ENCODE measurements around the gene CLSTN3.

The CLSTN3 gene

GRCh38 chr12:7161811-7162210 lies 31.6 kb downstream of the CLSTN3 start:
- TF ChIP-seq SIN3A (IDR thresholded peaks at IDR 0.05; ENCODE audit: borderline replicate concordance, insufficient read depth, low read length), result no peak
- TF ChIP-seq, protein P1, sequence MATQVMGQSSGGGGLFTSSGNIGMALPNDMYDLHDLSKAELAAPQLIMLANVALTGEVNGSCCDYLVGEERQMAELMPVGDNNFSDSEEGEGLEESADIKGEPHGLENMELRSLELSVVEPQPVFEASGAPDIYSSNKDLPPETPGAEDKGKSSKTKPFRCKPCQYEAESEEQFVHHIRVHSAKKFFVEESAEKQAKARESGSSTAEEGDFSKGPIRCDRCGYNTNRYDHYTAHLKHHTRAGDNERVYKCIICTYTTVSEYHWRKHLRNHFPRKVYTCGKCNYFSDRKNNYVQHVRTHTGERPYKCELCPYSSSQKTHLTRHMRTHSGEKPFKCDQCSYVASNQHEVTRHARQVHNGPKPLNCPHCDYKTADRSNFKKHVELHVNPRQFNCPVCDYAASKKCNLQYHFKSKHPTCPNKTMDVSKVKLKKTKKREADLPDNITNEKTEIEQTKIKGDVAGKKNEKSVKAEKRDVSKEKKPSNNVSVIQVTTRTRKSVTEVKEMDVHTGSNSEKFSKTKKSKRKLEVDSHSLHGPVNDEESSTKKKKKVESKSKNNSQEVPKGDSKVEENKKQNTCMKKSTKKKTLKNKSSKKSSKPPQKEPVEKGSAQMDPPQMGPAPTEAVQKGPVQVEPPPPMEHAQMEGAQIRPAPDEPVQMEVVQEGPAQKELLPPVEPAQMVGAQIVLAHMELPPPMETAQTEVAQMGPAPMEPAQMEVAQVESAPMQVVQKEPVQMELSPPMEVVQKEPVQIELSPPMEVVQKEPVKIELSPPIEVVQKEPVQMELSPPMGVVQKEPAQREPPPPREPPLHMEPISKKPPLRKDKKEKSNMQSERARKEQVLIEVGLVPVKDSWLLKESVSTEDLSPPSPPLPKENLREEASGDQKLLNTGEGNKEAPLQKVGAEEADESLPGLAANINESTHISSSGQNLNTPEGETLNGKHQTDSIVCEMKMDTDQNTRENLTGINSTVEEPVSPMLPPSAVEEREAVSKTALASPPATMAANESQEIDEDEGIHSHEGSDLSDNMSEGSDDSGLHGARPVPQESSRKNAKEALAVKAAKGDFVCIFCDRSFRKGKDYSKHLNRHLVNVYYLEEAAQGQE (IDR thresholded peaks at IDR 0.05; ENCODE audit: insufficient read depth in 1 of 2, low read depth in 2 of 2, low read length in 2 of 2), result no peak
- no peak for TF ChIP-seq FOXP2 (optimal IDR thresholded peaks at IDR 0.05; ENCODE audit: borderline replicate concordance, extremely low read depth, extremely low read length, insufficient read depth)
- no peak for TF ChIP-seq POLR2AphosphoS5 (IDR thresholded peaks at IDR 0.05; ENCODE audit: low read depth, low read length)
- no peak for TF ChIP-seq TAF1 (IDR thresholded peaks at IDR 0.05; ENCODE audit: borderline replicate concordance, insufficient read depth, low read length)

DNA sequence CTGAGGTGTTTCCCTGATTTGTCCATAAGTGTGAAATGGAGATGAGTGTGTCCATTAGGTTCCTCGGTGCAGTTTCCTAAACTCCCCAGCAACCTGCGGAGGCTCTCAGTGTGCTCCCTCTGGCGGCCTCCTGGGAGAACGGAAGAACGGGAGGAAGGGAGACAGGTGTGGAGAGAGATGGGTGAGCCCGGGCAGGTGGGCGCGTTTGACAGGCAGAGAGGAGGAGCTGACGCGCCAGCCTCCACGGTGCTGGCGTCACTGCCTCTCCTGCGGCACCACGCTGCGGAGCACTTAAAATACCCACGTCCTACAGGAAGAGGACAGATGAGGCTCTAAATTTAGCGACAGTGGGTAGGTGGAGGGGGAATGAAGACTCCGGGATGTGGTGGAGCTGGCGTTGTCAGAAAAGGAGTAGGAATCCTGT lies 32.5 kb downstream of the CLSTN3 start:
- TF ChIP-seq SIN3A (IDR thresholded peaks at IDR 0.05; ENCODE audit: borderline replicate concordance, insufficient read depth, low read length), result no peak
- TF ChIP-seq TAF1 (IDR thresholded peaks at IDR 0.05; ENCODE audit: borderline replicate concordance, insufficient read depth, low read length), result no peak
- no peak for TF ChIP-seq FOXP2 (optimal IDR thresholded peaks at IDR 0.05; ENCODE audit: borderline replicate concordance, extremely low read depth, extremely low read length, insufficient read depth)
- no peak for TF ChIP-seq POLR2AphosphoS5 (IDR thresholded peaks at IDR 0.05; ENCODE audit: low read depth, low read length)
- TF ChIP-seq, protein P1 (IDR thresholded peaks at IDR 0.05; ENCODE audit: insufficient read depth in 1 of 2, low read depth in 2 of 2, low read length in 2 of 2), result no peak

DNA sequence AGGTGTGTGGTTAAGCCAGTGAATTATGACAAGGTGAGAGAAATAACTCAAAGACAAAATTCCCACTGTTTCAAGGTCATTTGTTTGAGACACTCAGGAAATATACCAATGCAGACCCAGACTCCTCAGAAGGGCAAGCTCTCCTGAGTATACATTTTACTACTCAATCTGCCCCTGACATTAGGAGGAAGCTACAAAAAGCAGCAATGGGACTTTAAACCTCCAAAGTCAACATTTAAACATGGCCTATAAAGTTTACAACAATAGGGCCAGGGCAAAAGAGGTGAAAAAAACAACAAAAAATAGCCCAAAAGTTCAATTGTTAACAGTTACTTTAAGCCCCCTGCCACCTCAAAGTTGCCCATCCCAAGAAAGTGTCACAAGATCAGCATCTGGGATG lies 39.8 kb downstream of the CLSTN3 start:
- TF ChIP-seq SIN3A (IDR thresholded peaks at IDR 0.05; ENCODE audit: borderline replicate concordance, insufficient read depth, low read length) (no peak), TAF1 (IDR thresholded peaks at IDR 0.05; ENCODE audit: borderline replicate concordance, insufficient read depth, low read length) (no peak), FOXP2 (optimal IDR thresholded peaks at IDR 0.05; ENCODE audit: borderline replicate concordance, extremely low read depth, extremely low read length, insufficient read depth) (no peak), POLR2AphosphoS5 (IDR thresholded peaks at IDR 0.05; ENCODE audit: low read depth, low read length) (no peak)
- TF ChIP-seq, protein P1 (IDR thresholded peaks at IDR 0.05; ENCODE audit: insufficient read depth in 1 of 2, low read depth in 2 of 2, low read length in 2 of 2), result no peak

- TF ChIP-seq TAF1 (IDR thresholded peaks at IDR 0.05; ENCODE audit: borderline replicate concordance, insufficient read depth, low read length), result no peak
- TF ChIP-seq FOXP2 (optimal IDR thresholded peaks at IDR 0.05; ENCODE audit: borderline replicate concordance, extremely low read depth, extremely low read length, insufficient read depth), result no peak
- no peak for TF ChIP-seq POLR2AphosphoS5 (IDR thresholded peaks at IDR 0.05; ENCODE audit: low read depth, low read length)
- TF ChIP-seq SIN3A (IDR thresholded peaks at IDR 0.05; ENCODE audit: borderline replicate concordance, insufficient read depth, low read length), result no peak
- TF ChIP-seq, protein P1 (IDR thresholded peaks at IDR 0.05; ENCODE audit: insufficient read depth in 1 of 2, low read depth in 2 of 2, low read length in 2 of 2), result no peak
Measured at GRCh38 chr12:7171854-7172253, 41.7 kb downstream of the CLSTN3 start.

- TF ChIP-seq TAF1 (IDR thresholded peaks at IDR 0.05; ENCODE audit: borderline replicate concordance, insufficient read depth, low read length) (no peak), FOXP2 (optimal IDR thresholded peaks at IDR 0.05; ENCODE audit: borderline replicate concordance, extremely low read depth, extremely low read length, insufficient read depth) (no peak), POLR2AphosphoS5 (IDR thresholded peaks at IDR 0.05; ENCODE audit: low read depth, low read length) (no peak), SIN3A (IDR thresholded peaks at IDR 0.05; ENCODE audit: borderline replicate concordance, insufficient read depth, low read length) (no peak)
- TF ChIP-seq, protein P1 (IDR thresholded peaks at IDR 0.05; ENCODE audit: insufficient read depth in 1 of 2, low read depth in 2 of 2, low read length in 2 of 2), result no peak
Measured at GRCh38 chr12:7175493-7175892, 45.3 kb downstream of the CLSTN3 start.

Measured in PFSK-1 (cell line).